ENCODE measurements around the gene LRP3. TPM values are rescaled to one million over a fixed set of nuclear protein-coding genes. Genes with fewer than 3 reads are reported as not detected.

LRP3 gene
- polyA plus RNA-seq, 1 donor: 22.4 TPM

Other genes starting within 250 kb of the LRP3 start
- gene CEP89, start 222.4 kb upstream of the LRP3 start, polyA plus RNA-seq (ENCODE audit: insufficient read length): 18.3 TPM
- gene FAAP24, start 222.1 kb upstream of the LRP3 start, polyA plus RNA-seq (ENCODE audit: insufficient read length): 1.3 TPM
- gene RHPN2, start 129.4 kb upstream of the LRP3 start, polyA plus RNA-seq (ENCODE audit: insufficient read length): 0.84 TPM
- gene GPATCH1, start 113.1 kb upstream of the LRP3 start, polyA plus RNA-seq (ENCODE audit: insufficient read length): 9.5 TPM
- gene WDR88, start 62.2 kb upstream of the LRP3 start, polyA plus RNA-seq (ENCODE audit: insufficient read length): 0.63 TPM
- gene SLC7A10, start 31.5 kb downstream of the LRP3 start, polyA plus RNA-seq (ENCODE audit: insufficient read length): 10.8 TPM
- gene CEBPA, start 108.2 kb downstream of the LRP3 start, polyA plus RNA-seq (ENCODE audit: insufficient read length): 10.9 TPM
- gene CEBPG, start 179.4 kb downstream of the LRP3 start, polyA plus RNA-seq (ENCODE audit: insufficient read length): 16.9 TPM

All from hindlimb muscle (tissue), 1 donor.